ENCODE results near the gene MCRS1.
A peak's percentile ranks its signal among the peaks of the same experiment; 100 is the strongest.

MCRS1 gene

DNA sequence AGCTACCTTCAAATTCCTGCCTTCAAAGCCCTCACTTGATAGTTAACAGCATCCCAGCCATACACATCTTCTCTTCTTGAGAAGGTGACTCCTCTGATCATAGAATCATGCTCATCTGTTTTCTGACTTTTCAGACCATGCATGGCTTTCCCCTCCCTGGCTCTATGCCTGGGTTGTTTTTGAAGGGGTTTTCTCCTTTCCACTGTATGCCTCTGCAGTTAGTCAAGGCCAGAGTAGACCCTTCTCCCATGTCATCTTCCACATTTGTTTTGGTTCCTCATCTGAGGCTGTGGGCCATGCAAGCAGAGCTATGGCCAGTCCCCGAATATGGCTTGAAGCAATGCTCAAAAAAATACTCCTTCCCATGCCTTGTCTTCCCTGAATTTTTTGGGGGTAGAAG lies 14.3 kb upstream of the MCRS1 start:
- DNase-seq, result no peak

GRCh38 chr12:49580572-49581535 lies 12.9 kb upstream of the MCRS1 start:
- peak; percentile 53 to 61 for DNase-seq

- DNase-seq, result no peak
Measured at GRCh38 chr12:49578471-49579112, 10.7 kb upstream of the MCRS1 start.

- no peak for DNase-seq
Measured at GRCh38 chr12:49577589-49578315, 9.8 kb upstream of the MCRS1 start.

- DNase-seq, result no peak
Measured at GRCh38 chr12:49568442-49569162, 660 bp upstream of the MCRS1 start.

DNA sequence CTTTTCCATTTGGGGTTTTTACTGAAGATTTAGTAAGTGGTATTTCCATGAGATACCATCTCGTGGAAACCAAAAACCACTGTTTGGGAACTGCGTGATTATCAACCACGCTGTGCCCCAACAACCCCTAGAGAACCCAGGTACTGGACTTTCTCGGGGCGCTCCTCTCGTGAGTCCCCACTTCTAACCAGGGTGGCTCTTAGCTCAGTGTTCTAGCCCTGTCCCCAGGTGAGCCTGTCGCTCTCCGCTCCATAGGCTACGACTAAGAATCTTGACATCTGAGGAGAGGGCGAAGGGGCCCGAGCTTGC lies 686 bp downstream of the MCRS1 start:
- DNase-seq, result no peak

DNA sequence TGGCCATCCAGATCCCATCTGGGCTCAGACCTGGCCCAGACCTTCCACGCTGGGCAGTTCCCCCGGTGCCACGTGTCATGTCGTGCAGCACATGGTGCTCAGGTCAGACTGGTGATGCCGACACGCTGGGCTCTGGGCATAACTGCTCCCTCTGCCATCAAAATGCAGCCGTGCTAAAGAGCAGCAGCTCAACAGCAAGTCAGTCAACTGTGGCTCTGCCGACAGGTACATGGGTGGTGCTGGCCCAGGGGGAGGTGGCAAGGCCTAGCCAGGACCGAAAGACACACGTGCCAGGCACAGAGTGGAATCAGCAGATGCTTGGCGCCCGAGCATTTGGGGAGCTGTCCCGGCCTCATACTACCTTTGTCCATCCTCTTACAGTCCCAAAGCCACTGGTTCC lies 1.6 kb downstream of the MCRS1 start:
- no peak for DNase-seq

- DNase-seq, result no peak
Measured at GRCh38 chr12:49565406-49566265, 2.3 kb downstream of the MCRS1 start.

GRCh38 chr12:49564686-49565405 lies 3.1 kb downstream of the MCRS1 start:
- DNase-seq, result no peak

DNA sequence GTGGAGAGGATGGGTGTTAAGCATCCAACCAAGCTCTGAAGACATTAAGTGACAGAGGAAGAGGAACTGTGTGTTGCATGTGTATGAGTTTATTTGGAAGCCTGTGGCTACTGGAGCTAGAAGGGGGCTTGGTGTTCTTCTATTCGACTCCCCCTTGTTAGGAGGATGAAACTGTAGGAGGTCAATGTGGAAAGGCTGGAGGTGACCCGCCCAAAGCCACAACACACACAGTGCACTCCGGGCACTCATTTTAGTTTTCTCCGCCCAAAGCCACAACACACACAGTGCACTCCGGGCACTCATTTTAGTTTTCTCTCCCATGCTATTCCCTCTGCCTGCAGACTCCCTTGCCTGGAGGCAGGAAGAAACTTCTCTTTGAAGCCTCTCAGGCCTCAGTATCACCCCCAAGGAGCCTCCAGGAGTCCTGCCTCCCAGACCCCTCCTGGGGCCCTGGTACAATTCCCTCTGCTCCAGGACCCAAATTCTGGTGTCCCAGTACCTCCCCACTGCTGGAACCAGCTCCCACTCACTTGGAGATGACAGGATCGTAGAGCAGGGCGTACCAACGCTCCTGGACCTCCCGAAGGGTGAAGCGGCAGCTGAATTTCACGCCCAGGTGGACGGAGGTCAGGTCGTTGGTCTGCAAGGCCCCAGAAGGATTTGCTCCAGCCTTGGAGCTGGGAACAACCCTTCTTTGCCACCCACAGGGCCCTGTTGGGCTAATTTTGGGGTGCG lies 3.8 kb downstream of the MCRS1 start:
- no peak for DNase-seq

- no peak for DNase-seq
Measured at GRCh38 chr12:49562831-49563230, 5.1 kb downstream of the MCRS1 start.

DNA sequence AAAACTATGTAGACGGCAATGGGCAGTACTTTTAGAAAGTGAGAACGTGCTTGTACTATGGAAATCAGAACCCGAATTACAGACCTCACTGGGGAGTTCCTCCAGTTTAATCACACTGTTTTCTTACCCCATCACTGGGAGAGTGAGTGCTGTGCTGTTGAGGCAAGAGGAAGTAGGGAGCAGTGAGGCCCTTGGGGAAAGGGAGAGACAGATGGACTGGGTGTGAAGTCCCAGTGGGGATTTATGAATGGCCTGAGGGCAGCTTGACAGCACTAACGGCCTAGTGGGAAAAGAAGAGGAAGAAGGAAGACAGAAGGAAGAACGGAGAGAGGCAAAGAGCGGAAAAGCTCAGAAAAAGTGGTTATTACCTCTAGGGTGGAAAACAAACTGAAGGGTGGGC lies 5.7 kb downstream of the MCRS1 start:
- no peak for DNase-seq

GRCh38 chr12:49560695-49561094 lies 7.2 kb downstream of the MCRS1 start:
- no peak for DNase-seq

DNA sequence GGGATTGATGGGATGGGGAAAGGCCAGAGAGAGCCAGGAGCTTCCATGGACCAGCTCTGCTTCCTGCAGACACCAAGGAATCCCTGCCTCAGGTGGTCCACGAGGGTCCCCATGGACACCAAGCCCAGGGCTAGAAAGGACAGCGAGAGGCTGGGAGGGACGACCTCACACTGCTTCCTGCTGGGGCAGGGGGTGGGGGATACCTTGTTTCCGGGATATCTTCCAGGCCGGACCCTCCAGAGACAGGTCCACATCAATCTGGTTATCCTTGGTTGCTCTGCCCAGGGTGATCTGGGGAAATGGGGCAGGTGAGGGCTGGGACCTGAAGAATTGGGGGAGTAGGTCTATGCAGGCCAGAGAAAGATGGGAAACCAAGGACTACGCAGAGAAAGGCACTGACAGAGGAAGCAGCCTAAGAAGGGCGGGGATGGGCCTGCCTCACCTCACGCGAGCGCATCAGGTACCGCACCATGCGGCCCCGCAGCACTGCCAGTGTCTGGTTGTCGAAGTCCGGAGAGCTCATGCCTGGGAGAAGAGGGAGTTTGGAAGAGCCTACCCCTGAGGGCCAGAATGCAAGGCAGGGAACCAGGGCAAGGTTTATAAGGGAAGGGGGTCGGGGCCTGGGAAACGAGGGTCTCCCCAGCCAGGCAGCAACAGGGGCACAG lies 8.8 kb downstream of the MCRS1 start:
- no peak for DNase-seq

DNA sequence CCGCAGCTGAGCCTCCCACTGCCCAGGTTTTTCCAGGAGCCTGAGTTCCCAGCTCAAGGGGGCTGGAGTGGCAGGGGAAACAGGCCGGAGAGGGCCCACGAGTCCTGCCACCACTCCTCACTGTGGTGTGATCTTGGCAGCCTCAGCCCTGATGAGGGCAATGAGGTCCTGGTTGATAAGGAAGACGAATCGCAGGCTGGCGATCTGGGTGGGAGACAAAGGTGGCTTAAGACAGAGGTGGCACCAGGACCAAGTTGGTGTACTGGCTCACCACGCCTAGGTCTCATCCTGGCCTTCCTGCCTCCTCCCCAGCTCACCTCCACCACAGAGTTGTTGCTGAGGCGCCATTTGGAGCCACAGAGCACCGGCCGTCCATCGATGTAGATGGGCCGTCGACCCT lies 9.4 kb downstream of the MCRS1 start:
- DNase-seq, result no peak

- DNase-seq, result no peak
Measured at GRCh38 chr12:49557917-49558215, 10.1 kb downstream of the MCRS1 start.

GRCh38 chr12:49557187-49557916 lies 10.6 kb downstream of the MCRS1 start:
- DNase-seq, result no peak

DNA sequence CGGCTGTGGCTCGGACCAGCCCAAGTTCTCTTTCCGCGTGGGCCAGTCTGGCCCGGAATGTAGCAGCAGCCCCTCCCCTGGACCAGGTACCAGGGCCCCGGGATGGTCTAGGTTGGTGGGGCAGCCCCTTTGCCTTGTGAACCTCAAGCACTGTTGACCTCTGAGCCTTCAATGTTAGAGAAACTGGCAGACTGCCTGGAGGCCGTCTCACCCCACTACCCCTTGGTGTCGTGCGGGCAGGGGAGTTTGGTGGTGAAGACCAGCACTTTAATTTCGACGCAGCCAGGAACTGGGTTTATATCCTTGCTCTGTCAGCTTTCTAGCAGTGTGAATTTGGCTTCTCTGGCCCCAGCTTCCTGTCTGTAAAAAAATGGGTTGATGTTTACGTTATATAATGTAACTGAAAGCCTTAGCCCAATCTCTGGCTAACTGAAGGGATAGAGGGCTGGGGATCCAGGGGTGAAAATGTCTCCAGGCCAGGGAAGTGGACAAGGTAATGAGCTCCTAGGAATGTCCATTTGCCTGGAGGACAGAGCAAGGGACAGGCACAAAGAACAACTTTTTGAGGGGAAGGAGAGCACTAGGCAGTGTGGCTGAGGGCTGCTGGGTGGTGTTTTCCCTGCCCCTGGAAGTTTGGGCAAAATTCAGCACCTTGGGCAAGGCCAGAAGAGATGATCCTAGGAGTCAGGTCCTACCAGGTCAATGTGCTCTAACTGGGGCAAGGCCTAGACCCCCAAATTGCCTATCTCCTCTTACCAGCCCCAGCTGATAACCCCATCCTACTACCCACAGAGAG lies 11.4 kb downstream of the MCRS1 start:
- no peak for DNase-seq

All from stimulated activated CD4-positive, alpha-beta T cell treated with anti-CD3 and anti-CD28 coated beads, Interleukin-2, amount 100 ng/mL, for 24 hours (primary cell).